Fibroblast of peridontal ligament (primary cell): Measurements from ENCODE around the gene RSRC1.
A peak's percentile ranks its signal among the peaks of the same experiment; 100 is the strongest.
"Not testable (repeated sequence)": the region's sequence is repeated elsewhere in the genome, so short reads cannot be mapped to it uniquely, and the experiment has no call there.

Source experiments
- DNase-seq: peaks from one replicate; pipeline ENCODE4 v3.0.0-alpha.2; 2010; ENCODE audit errors: extremely low read depth

RSRC1 gene

GRCh38 chr3:158109804-158110657 is at the start of gene RSRC1:
RSRC1 (plus strand) TSS chr3:158110089; CDS start chr3:158122105, 12,016 bp downstream.
- peak; percentile 84 for DNase-seq

- not testable (repeated sequence) for DNase-seq
Observed at GRCh38 chr3:158065574-158065973, 44.3 kb upstream of the RSRC1 start.

- DNase-seq = no peak
Observed at GRCh38 chr3:158072790-158073189, 37.1 kb upstream of the RSRC1 start.

GRCh38 chr3:158074591-158074990 is 35.3 kb upstream of the RSRC1 start:
- no peak for DNase-seq

GRCh38 chr3:158079599-158079998 is 30.3 kb upstream of the RSRC1 start:
- no peak for DNase-seq

- no peak for DNase-seq
Observed at GRCh38 chr3:158084651-158085050, 25.2 kb upstream of the RSRC1 start.

- DNase-seq = no peak
Observed at GRCh38 chr3:158085358-158085757, 24.5 kb upstream of the RSRC1 start.

- no peak for DNase-seq
Observed at GRCh38 chr3:158085931-158086330, 24.0 kb upstream of the RSRC1 start.

- DNase-seq = no peak
Observed at GRCh38 chr3:158086361-158086760, 23.5 kb upstream of the RSRC1 start.

GRCh38 chr3:158086776-158087175 is 23.1 kb upstream of the RSRC1 start:
- DNase-seq = no peak

GRCh38 chr3:158091531-158091930 is 18.4 kb upstream of the RSRC1 start:
- peak; percentile 52 for DNase-seq

GRCh38 chr3:158093526-158093925 is 16.4 kb upstream of the RSRC1 start:
- peak; percentile 47 for DNase-seq

- DNase-seq = no peak
Observed at GRCh38 chr3:158094235-158095110, 15.4 kb upstream of the RSRC1 start.

- no peak for DNase-seq
Observed at GRCh38 chr3:158095111-158095813, 14.6 kb upstream of the RSRC1 start.

- peak; percentile 19 for DNase-seq
Observed at GRCh38 chr3:158095814-158096704, 13.8 kb upstream of the RSRC1 start.

- no peak for DNase-seq
Observed at GRCh38 chr3:158097081-158097592, 12.8 kb upstream of the RSRC1 start.

- no peak for DNase-seq
Observed at GRCh38 chr3:158097593-158098308, 12.1 kb upstream of the RSRC1 start.

- DNase-seq = no peak
Observed at GRCh38 chr3:158098309-158098639, 11.6 kb upstream of the RSRC1 start.

GRCh38 chr3:158098834-158099424 is 11.0 kb upstream of the RSRC1 start:
- DNase-seq = no peak

GRCh38 chr3:158100681-158101080 is 9.2 kb upstream of the RSRC1 start:
- no peak for DNase-seq
